Stimulated activated naive CD4-positive, alpha-beta T cell (primary cell): ENCODE results near the gene EME2.

Experiments used
- DNase-seq, 6 experiments: peaks; one replicate each; lab custom pipeline; 2025; lab: John Stamatoyannopoulos, UW

The EME2 gene

GRCh38 chr16:1767116-1767994, 5.3 kb upstream of the EME2 start:
- DNase-seq: no peak

GRCh38 chr16:1768061-1768766, 4.4 kb upstream of the EME2 start:
- DNase-seq: no peak

- no peak for DNase-seq
Measured at GRCh38 chr16:1768767-1769401, 3.7 kb upstream of the EME2 start.

- no peak for DNase-seq
Measured at GRCh38 chr16:1769402-1770300, 3.0 kb upstream of the EME2 start.

GRCh38 chr16:1770328-1771187, 2.1 kb upstream of the EME2 start:
- peak in 5 of 6 experiments; percentile 22 to 41 (median 33) for DNase-seq

- peak; percentile 40 to 66 (median 65) for DNase-seq
Measured at GRCh38 chr16:1771188-1771863, 1.3 kb upstream of the EME2 start, which contains the start of gene NME3. TSS of gene NME3 (minus strand) at chr16:1771543. CDS start at chr16:1771534, 9 bp downstream.

- peak in 1 of 6 experiments; percentile 49 for DNase-seq
Measured at GRCh38 chr16:1771864-1772361, 697 bp upstream of the EME2 start.

- peak; percentile 42 to 80 (median 68) for DNase-seq
Measured at GRCh38 chr16:1772908-1773702, 495 bp downstream of the EME2 start, which contains the start of gene MRPS34. TSS of gene MRPS34 (minus strand) at chr16:1773134. CDS start at chr16:1773119, 15 bp downstream.

GRCh38 chr16:1773703-1774447, 1.3 kb downstream of the EME2 start:
- DNase-seq: peak in 1 of 6 experiments; percentile 42

GRCh38 chr16:1774448-1774780, 1.8 kb downstream of the EME2 start:
- no peak for DNase-seq

GRCh38 chr16:1775006-1775845, 2.6 kb downstream of the EME2 start:
- DNase-seq: no peak

- DNase-seq: no peak
Measured at GRCh38 chr16:1775846-1776671, 3.4 kb downstream of the EME2 start.

- no peak for DNase-seq
Measured at GRCh38 chr16:1776672-1776955, 4.0 kb downstream of the EME2 start.

- no peak for DNase-seq
Measured at GRCh38 chr16:1776991-1777374, 4.4 kb downstream of the EME2 start.

- no peak for DNase-seq
Measured at GRCh38 chr16:1777375-1778199, 5.0 kb downstream of the EME2 start.
